ENCODE measurements around the gene MMP8.

DNA sequence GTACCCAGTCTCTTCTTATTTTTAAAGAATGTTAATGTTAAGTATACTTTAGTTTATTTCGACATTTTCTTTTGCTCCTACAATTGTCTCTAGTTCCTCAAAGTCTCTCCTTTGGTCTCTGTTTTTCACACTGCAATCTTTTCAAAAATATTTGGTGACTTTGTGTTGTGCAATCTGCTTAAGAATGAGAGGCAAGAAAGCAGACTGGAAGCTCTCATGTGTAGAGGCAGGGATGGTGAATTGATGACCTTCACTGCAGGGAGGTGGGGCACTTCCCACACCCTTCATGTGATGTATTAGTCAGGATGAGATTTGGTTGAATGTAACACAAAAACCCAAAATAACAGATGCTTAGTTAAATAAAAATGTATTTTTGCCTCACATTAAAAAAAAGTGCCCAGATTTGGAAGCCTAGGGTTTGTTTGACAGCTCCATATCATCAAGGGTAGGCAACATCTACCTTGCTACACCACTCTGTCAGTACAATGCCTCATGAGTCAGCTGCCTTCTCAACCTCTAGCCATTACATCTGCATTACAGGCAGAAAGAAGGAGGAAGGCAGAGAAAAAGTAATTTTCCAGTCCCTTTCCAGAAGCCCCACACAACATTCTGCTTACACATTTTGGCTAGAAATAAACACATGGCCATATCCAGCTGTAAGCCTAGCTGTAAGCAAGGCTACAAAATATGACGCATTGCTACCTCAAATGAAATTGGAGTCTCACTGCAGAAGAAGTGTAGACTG is 15.4 kb downstream of the MMP8 start:
- TF ChIP-seq POLR2AphosphoS5 (IDR thresholded peaks at IDR 0.05; ENCODE audit: borderline replicate concordance, low read depth, low read length), result no peak
- no peak for TF ChIP-seq EZH2 (IDR thresholded peaks at IDR 0.05)
- no peak for TF ChIP-seq FOXP2 (optimal IDR thresholded peaks at IDR 0.05; ENCODE audit: control extremely low read depth, extremely low read length, insufficient read depth)

All from SK-N-MC (cell line).